ENCODE results near the gene BBS12.

DNA sequence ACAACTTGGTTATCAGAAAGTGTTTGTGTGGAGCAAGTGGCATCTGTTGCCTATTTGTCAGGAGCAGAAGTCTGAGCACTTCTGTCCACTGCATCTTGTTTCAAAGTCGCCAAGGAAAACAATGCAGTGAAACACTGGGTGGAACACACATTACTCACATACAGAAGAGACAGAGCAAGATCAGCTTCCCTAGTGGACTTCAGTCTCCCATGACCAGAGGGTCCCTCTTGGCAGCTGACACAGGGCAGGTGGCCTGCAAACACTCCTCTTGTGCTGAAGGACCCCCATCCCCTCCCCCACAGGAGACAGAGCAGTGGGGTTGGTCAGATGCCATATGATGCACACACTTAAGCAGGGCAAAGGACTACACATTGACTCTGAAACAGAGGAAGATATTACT, 3.6 kb upstream of the BBS12 start:
- TF ChIP-seq, protein P1, sequence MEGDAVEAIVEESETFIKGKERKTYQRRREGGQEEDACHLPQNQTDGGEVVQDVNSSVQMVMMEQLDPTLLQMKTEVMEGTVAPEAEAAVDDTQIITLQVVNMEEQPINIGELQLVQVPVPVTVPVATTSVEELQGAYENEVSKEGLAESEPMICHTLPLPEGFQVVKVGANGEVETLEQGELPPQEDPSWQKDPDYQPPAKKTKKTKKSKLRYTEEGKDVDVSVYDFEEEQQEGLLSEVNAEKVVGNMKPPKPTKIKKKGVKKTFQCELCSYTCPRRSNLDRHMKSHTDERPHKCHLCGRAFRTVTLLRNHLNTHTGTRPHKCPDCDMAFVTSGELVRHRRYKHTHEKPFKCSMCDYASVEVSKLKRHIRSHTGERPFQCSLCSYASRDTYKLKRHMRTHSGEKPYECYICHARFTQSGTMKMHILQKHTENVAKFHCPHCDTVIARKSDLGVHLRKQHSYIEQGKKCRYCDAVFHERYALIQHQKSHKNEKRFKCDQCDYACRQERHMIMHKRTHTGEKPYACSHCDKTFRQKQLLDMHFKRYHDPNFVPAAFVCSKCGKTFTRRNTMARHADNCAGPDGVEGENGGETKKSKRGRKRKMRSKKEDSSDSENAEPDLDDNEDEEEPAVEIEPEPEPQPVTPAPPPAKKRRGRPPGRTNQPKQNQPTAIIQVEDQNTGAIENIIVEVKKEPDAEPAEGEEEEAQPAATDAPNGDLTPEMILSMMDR (IDR thresholded peaks at IDR 0.05) = no peak
- TF ChIP-seq POLR2A (IDR thresholded peaks at IDR 0.05) = no peak
